Heart left ventricle (tissue), 13 donors: ENCODE data around the gene C1QL1.

Experiments
- POLR2A ChIP-seq, 2 donors: fragments of 450-650 bp; IDR thresholded peaks; one replicate each; pipeline ENCODE4 v1.6.1; 2017; ENCODE audit warnings: antibody characterized with exemption in 2 of 2, mild to moderate bottlenecking in 2 of 2, moderate library complexity in 2 of 2
- TF ChIP-seq, protein P1 (sequence below), 12 donors: fragments of 200-600 bp; sonication (generic) in 4 of 12; IDR thresholded peaks; one replicate each; pipeline versions ENCODE4 v1.5.0 to v1.8.0; 2018 to 2022; ENCODE audit warnings: antibody characterized with exemption in 12 of 12, mild to moderate bottlenecking in 5 of 12
- donor health status: ischemic (EF 13 %, LVEDD 7.1; RV severe dilation, severe dysfunction).
- donor health status: DM: no; HTN: yes; CAD: no.
- donor health status: DM: no; HTN: no; CAD: no.
- donor health status: ischemic (EF 25% LVEDD 6.9; RV normal size, moderate dysfunction).
- donor health status: ischemic (EF 25% LVEDD 5.7; RV mildly dilated, moderate dysfunction).
- donor health status: ischemic (EF 35%, LVEDD 5.7; RV mildly dilated, moderate dysfunction).
- donor health status: nonischemic (EF 11% LVEDD 7.7; RV severe dilation, severe dysfunction).
- donor health status: DM: yes; HTN: yes; CAD: no.
- donor health status: PGD.
- donor health status: ischemic (EF 29% LVEDD 5.4; RV normal size, mild dysfunction).
- donor health status: nonischemic (EF 23%, LVEDD 6.1; RV moderate dilation, normal function).

DNA sequence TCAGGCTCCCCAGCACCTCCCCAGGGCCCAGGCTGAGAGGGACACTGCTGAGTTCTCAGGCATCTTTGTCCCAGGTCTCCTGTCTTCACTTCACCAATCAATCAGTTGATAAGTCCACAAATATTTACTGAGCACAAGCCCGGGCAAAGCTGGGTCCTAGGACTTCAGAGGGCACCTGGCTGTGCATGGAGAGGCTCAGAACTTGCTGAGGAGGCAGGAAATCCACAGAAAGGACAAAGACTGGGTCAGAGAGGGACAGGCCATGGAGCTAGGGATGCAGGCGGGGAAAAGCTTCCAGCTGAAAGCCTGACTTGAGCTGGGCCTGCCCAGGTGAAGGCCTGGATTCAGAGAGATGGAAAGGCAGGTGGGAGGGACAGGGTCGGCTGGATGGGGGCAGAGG is 33.2 kb upstream of the C1QL1 start:
- TF ChIP-seq POLR2A (IDR thresholded peaks at IDR 0.05): no peak
- TF ChIP-seq, protein P1, sequence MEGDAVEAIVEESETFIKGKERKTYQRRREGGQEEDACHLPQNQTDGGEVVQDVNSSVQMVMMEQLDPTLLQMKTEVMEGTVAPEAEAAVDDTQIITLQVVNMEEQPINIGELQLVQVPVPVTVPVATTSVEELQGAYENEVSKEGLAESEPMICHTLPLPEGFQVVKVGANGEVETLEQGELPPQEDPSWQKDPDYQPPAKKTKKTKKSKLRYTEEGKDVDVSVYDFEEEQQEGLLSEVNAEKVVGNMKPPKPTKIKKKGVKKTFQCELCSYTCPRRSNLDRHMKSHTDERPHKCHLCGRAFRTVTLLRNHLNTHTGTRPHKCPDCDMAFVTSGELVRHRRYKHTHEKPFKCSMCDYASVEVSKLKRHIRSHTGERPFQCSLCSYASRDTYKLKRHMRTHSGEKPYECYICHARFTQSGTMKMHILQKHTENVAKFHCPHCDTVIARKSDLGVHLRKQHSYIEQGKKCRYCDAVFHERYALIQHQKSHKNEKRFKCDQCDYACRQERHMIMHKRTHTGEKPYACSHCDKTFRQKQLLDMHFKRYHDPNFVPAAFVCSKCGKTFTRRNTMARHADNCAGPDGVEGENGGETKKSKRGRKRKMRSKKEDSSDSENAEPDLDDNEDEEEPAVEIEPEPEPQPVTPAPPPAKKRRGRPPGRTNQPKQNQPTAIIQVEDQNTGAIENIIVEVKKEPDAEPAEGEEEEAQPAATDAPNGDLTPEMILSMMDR (IDR thresholded peaks at IDR 0.05): no peak
